Activated CD8-positive, alpha-beta T cell treated with anti-CD3 and anti-CD28 coated beads for 36 hours (primary cell): ENCODE data around the gene SLC9A5. TPM values are rescaled to one million over a fixed set of nuclear protein-coding genes. Genes with fewer than 3 reads are reported as not detected.

Experiments
- ATAC-seq: fragments of 200-7000 bp; cut with Tn5 transposase; one replicate; pipeline ENCODE4 v1.10.0; 2021; ENCODE audit warnings: mild to moderate bottlenecking, moderate library complexity
- CTCF ChIA-PET: fragments of 350-600 bp; sonication (Branson Sonifier 250); formaldehyde crosslinking; loops from one replicate; lab custom pipeline; 2021; ENCODE audit warnings: antibody characterized with exemption; lab: Charles Lee
- POLR2A ChIA-PET: fragments of 350-600 bp; sonication (Branson Sonifier 250); formaldehyde crosslinking; loops from one replicate; lab custom pipeline; 2021; ENCODE audit warnings: antibody characterized with exemption; lab: Charles Lee
- DNase-seq: peaks from one replicate; pipeline ENCODE4 v3.0.0-alpha.2; 2020
- H3K27ac Mint-ChIP-seq: one replicate; pipeline ENCODE4 v1.8.0; 2021; ENCODE audit warnings: mild to moderate bottlenecking, mixed read lengths
- H3K27me3 Mint-ChIP-seq: one replicate; pipeline ENCODE4 v1.8.0; 2021; ENCODE audit warnings: mixed read lengths
- H3K36me3 Mint-ChIP-seq: one replicate; pipeline ENCODE4 v1.8.0; 2021; ENCODE audit warnings: low read depth, mixed read lengths
- H3K4me1 Mint-ChIP-seq: one replicate; pipeline ENCODE4 v1.8.0; 2021; ENCODE audit warnings: low read depth, mixed read lengths
- H3K4me3 Mint-ChIP-seq: one replicate; pipeline ENCODE4 v1.8.0; 2021; ENCODE audit warnings: mild to moderate bottlenecking, moderate library complexity, mixed read lengths
- H3K9me3 Mint-ChIP-seq: one replicate; pipeline ENCODE4 v1.8.0; 2021; ENCODE audit warnings: mixed read lengths
- CTCF ChIP-seq: fragments of 200-600 bp; IDR thresholded peaks from one replicate; pipeline ENCODE4 v1.8.0; 2022; ENCODE audit warnings: antibody characterized with exemption, mild to moderate bottlenecking
- intact Hi-C: fragments of 100-400 bp; cut with micrococcal nuclease; formaldehyde crosslinking; loops from one replicate; pipeline ENCODE4 v1.10.0; 2022
- total RNA-seq, 2 experiments: library from RNA; stranded (reverse); gene quantifications; one replicate each; pipeline ENCODE4 v1.2.3, GENCODE V29; 2021

The SLC9A5 gene
- total RNA-seq, 2 experiments from 2014 or later = 7.7 to 8.1 TPM

GRCh38 chr16:67281536-67282446 is 33.0 kb downstream of the SLC9A5 start:
- H3K36me3 Mint-ChIP-seq = peaks cover 10% of the 10 kb centered on the region
- ChIA-PET CTCF (interaction anchor here (0.8 to 1.9 kb wide), 10 partner anchors 18 to 184 kb away, joined by 3 to 7 read pairs (median 4); partner anchors contain the start of gene TPPP3), POLR2A (interaction anchor here (0.8 to 2.0 kb wide), 6 partner anchors 15 to 130 kb away, joined by 3 to 4 read pairs (median 3); no protein-coding TSS in a partner anchor)
- peaks cover 11% of the 10 kb centered on the region for H3K4me1 Mint-ChIP-seq
- TF ChIP-seq CTCF = no peak
- intact Hi-C loops = no loop called here
- DNase-seq (no peak), ATAC-seq (no peak)
- no peaks in the 10 kb centered on the region for H3K9me3 Mint-ChIP-seq
- H3K4me3 Mint-ChIP-seq = no peak overlapping the region
- no peak overlapping the region for H3K27ac Mint-ChIP-seq
- H3K27me3 Mint-ChIP-seq = no peaks in the 10 kb centered on the region

- no peak for TF ChIP-seq CTCF
- Mint-ChIP-seq H3K9me3 (no peaks in the 10 kb centered on the region), H3K4me1 (peaks cover 6% of the 10 kb centered on the region), H3K4me3 (no peak overlapping the region), H3K36me3 (peaks cover 5% of the 10 kb centered on the region), H3K27me3 (no peaks in the 10 kb centered on the region), H3K27ac (no peak overlapping the region)
- intact Hi-C loops = no loop called here
- ChIA-PET POLR2A (interaction anchor here (0.8 to 2.0 kb wide), 6 partner anchors 10 to 130 kb away, joined by 3 to 4 read pairs (median 3); no protein-coding TSS in a partner anchor), CTCF (interaction anchor here (0.8 to 1.9 kb wide), 6 partner anchors 18 to 183 kb away, joined by 3 to 6 read pairs (median 4); partner anchors contain the start of gene TPPP3)
- DNase-seq = no peak
- ATAC-seq = no peak
Observed at GRCh38 chr16:67282447-67282805, 33.6 kb downstream of the SLC9A5 start.

GRCh38 chr16:67283039-67283825 is 34.5 kb downstream of the SLC9A5 start:
- no peak for TF ChIP-seq CTCF
- Mint-ChIP-seq H3K9me3 (no peaks in the 10 kb centered on the region), H3K4me1 (no peaks in the 10 kb centered on the region), H3K27me3 (no peaks in the 10 kb centered on the region), H3K36me3 (no peaks in the 10 kb centered on the region), H3K4me3 (no peak overlapping the region), H3K27ac (no peak overlapping the region)
- CTCF ChIA-PET = interaction anchor here (1.0 to 1.9 kb wide), 2 partner anchors 24 to 110 kb away, joined by 3 to 4 read pairs; partner anchors contain the start of gene TPPP3
- POLR2A ChIA-PET = interaction anchor here (0.9 to 1.6 kb wide), 2 partner anchors 9 to 28 kb away, joined by 3 read pairs; no protein-coding TSS in a partner anchor
- DNase-seq = no peak
- intact Hi-C loops = no loop called here
- ATAC-seq = no peak

GRCh38 chr16:67283826-67284555 is 35.2 kb downstream of the SLC9A5 start:
- ATAC-seq = no peak
- Mint-ChIP-seq H3K4me3 (no peak overlapping the region), H3K36me3 (no peaks in the 10 kb centered on the region), H3K9me3 (no peaks in the 10 kb centered on the region), H3K4me1 (no peaks in the 10 kb centered on the region), H3K27ac (no peak overlapping the region), H3K27me3 (no peaks in the 10 kb centered on the region)
- no peak for DNase-seq
- ChIA-PET CTCF (interaction anchor here (0.8 to 1.9 kb wide), 3 partner anchors 81 to 110 kb away, joined by 3 to 4 read pairs (median 3); partner anchors contain the start of gene TPPP3), POLR2A (interaction anchor here (1.6 kb wide), 1 partner anchor 27 kb away, joined by 3 read pairs; no protein-coding TSS in a partner anchor)
- intact Hi-C loops = no loop called here
- no peak for TF ChIP-seq CTCF
